ENCODE results near the gene MTX2. TPM values are rescaled to one million over a fixed set of nuclear protein-coding genes. Genes with fewer than 3 reads are reported as not detected.

The MTX2 gene
- total RNA-seq, 1 donor from 2014 or later = 50.5 TPM

- DNase-seq = no peak
Observed at GRCh38 chr2:176380341-176380740, 111.1 kb downstream of the MTX2 start.

GRCh38 chr2:176383100-176383499 is 113.9 kb downstream of the MTX2 start:
- no peak for DNase-seq

GRCh38 chr2:176383836-176384442 is 114.7 kb downstream of the MTX2 start:
- DNase-seq = no peak

GRCh38 chr2:176385219-176385759 is 116.0 kb downstream of the MTX2 start:
- DNase-seq = no peak

GRCh38 chr2:176385838-176386237 is 116.6 kb downstream of the MTX2 start:
- no peak for DNase-seq

Other genes starting within 250 kb of the MTX2 start
- not detected for gene EVX2, start 185.5 kb upstream of the MTX2 start, total RNA-seq
- gene HOXD13, start 176.7 kb upstream of the MTX2 start, total RNA-seq = not detected
- gene HOXD12, start 169.6 kb upstream of the MTX2 start, total RNA-seq = not detected
- not detected for gene HOXD11, start 162.2 kb upstream of the MTX2 start, total RNA-seq
- gene HOXD10, start 152.7 kb upstream of the MTX2 start, total RNA-seq = not detected
- not detected for gene HOXD9, start 146.7 kb upstream of the MTX2 start, total RNA-seq
- gene HOXD8, start 139.7 kb upstream of the MTX2 start, total RNA-seq = not detected
- not detected for gene HOXD4, start 117.9 kb upstream of the MTX2 start, total RNA-seq
- gene HOXD3, start 112.1 kb upstream of the MTX2 start, total RNA-seq = not detected
- gene HOXD1, start 80.8 kb upstream of the MTX2 start, total RNA-seq = not detected

Measured in occipital lobe (tissue), 2 donors.